Transverse colon (tissue), 4 donors: ENCODE results near the gene CMTM3. TPM values are rescaled to one million over a fixed set of nuclear protein-coding genes. Genes with fewer than 3 reads are reported as not detected.

Experiments used
- DNase-seq: peaks from one replicate; pipeline ENCODE4 v3.0.0-alpha.2; 2019
- H3K27ac ChIP-seq, 4 donors: fragments of 200-600 bp; sonication (generic); 2 replicates each; pipeline ENCODE4 v1.5.1; 2016 to 2018; ENCODE audit warnings: inconsistent platforms in 4 of 4
- H3K27me3 ChIP-seq: fragments of 200-600 bp; sonication (generic); 2 replicates; pipeline ENCODE4 v1.5.1; 2017; ENCODE audit warnings: inconsistent platforms
- H3K36me3 ChIP-seq, 4 donors: fragments of 200-600 bp; sonication (generic); 2 replicates each; pipeline ENCODE4 v1.5.1; 2017 to 2019; ENCODE audit warnings: inconsistent platforms in 4 of 4
- H3K4me1 ChIP-seq, 4 donors: fragments of 200-600 bp; sonication (generic); 2 replicates each; pipeline ENCODE4 v1.5.1; 2017 to 2020; ENCODE audit warnings: inconsistent platforms in 4 of 4
- H3K4me3 ChIP-seq, 4 donors: fragments of 200-600 bp; sonication (generic); 1 replicate in 1 of 4; 2 replicates in 3 of 4; pipeline versions ENCODE4 v1.5.1 to v1.6.1; 2017 to 2019; ENCODE audit warnings: inconsistent platforms in 4 of 4
- H3K9me3 ChIP-seq, 2 donors: fragments of 200-600 bp; sonication (generic); 2 replicates each; pipeline ENCODE4 v1.5.1; 2017 to 2019; ENCODE audit warnings: inconsistent platforms in 2 of 2
- CTCF ChIP-seq, 5 experiments: fragments of 200-600 bp in 3 of 5; fragments of 450-650 bp in 2 of 5; sonication (generic) in 3 of 5; IDR thresholded peaks; 1 replicate in 2 of 5; 2 replicates in 3 of 5; pipeline ENCODE4 v1.5.1; 2016 to 2017; ENCODE audit warnings: antibody characterized with exemption in 5 of 5, inconsistent platforms in 3 of 5, mild to moderate bottlenecking in 2 of 5, moderate library complexity in 1 of 5
- EP300 ChIP-seq: sonication (generic); formaldehyde crosslinking; IDR thresholded peaks from one replicate; pipeline ENCODE4 v1.6.1; 2017; ENCODE audit warnings: antibody characterized with exemption, low read depth
- POLR2A ChIP-seq: fragments of 450-650 bp; IDR thresholded peaks from one replicate; pipeline ENCODE4 v1.6.1; 2016; ENCODE audit warnings: antibody characterized with exemption, mild to moderate bottlenecking, moderate library complexity
- POLR2AphosphoS5 ChIP-seq, 3 donors: sonication (generic); formaldehyde crosslinking; IDR thresholded peaks; one replicate each; pipeline ENCODE4 v1.6.1; 2016; ENCODE audit warnings: antibody characterized with exemption in 3 of 3
- WGBS, 2 donors: methylation state at CpG; one replicate each; pipeline ENCODE4 v1.1.5; 2018; ENCODE audit warnings: low coverage in 1 of 2; 5-methylcytosine and 5-hydroxymethylcytosine counted together
- in situ Hi-C, 4 donors: fragments of 200-750 bp; cut with MboI; loops; one replicate each; pipeline versions ENCODE4 v1.15.0 to v1.15.1; 2017; ENCODE audit warnings: low sequenced_read_pairs in 3 of 4, low pct_ligation_motif_present in 1 of 4, low pct_unique_long_range_greater_than_20kb in 1 of 4
- intact Hi-C: fragments of 100-400 bp; cut with DNase I; formaldehyde crosslinking; loops from one replicate; pipeline ENCODE4 v1.15.1; 2023; ENCODE audit warnings: low total_unique reads
- total RNA-seq, 4 donors: library from RNA; depleted of rRNA; stranded (reverse); fragments of >200 nt; gene quantifications; one replicate each; pipeline ENCODE4 v1.1.0, GENCODE V29; 2016

CMTM3 gene
- total RNA-seq, 4 donors from 2014 or later, result 2.4 to 11.6 (median 6.1) TPM; not detected in 1

- Histone ChIP-seq H3K27ac (no peak overlapping the region), H3K36me3 (peaks cover 0 to 3% (median 0%) of the 10 kb centered on the region in 4 donors), H3K4me3 (no peak overlapping the region), H3K9me3 (no peaks in the 10 kb centered on the region), H3K4me1 (peaks cover 0 to 7% (median 2%) of the 10 kb centered on the region in 4 donors), H3K27me3 (no peaks in the 10 kb centered on the region)
- no peak for DNase-seq
- intact Hi-C loops (no loop called here), in situ Hi-C loops (loop anchor here in 1 of 4 donors (25.0 kb wide), 1 partner anchor 205 kb away; no protein-coding TSS in a partner anchor)
- WGBS, 2 donors, result 70 to 80% methylated on average over 1 to 7 of the region's 7 CpGs
- TF ChIP-seq EP300 (no peak), POLR2A (no peak), POLR2AphosphoS5 (IDR thresholded peaks at IDR 0.05) (no peak), CTCF (IDR thresholded peaks at IDR 0.05) (no peak)
Observed at GRCh38 chr16:66617728-66618127, 13.2 kb downstream of the CMTM3 start.

GRCh38 chr16:66618588-66619375, 14.3 kb downstream of the CMTM3 start:
- intact Hi-C loops, result no loop called here
- Histone ChIP-seq H3K27me3 (no peaks in the 10 kb centered on the region), H3K4me1 (peaks cover 0 to 7% (median 2%) of the 10 kb centered on the region in 4 donors), H3K36me3 (peaks cover 0 to 7% (median 0%) of the 10 kb centered on the region in 4 donors), H3K9me3 (no peaks in the 10 kb centered on the region), H3K27ac (peak overlapping the region in 2 of 4 donors; percentile 43 to 49), H3K4me3 (no peak overlapping the region)
- DNase-seq, result no peak
- 51 to 76% methylated on average over 2 to 10 of the region's 10 CpGs for WGBS, 2 donors
- in situ Hi-C loops, result loop anchor here in 1 of 4 donors (25.0 kb wide), 1 partner anchor 206 kb away; no protein-coding TSS in a partner anchor
- no peak for TF ChIP-seq POLR2A
- no peak for TF ChIP-seq EP300
- TF ChIP-seq POLR2AphosphoS5 (IDR thresholded peaks at IDR 0.05), result peak in 1 of 3 donors; percentile 21
- no peak for TF ChIP-seq CTCF (IDR thresholded peaks at IDR 0.05)

- intact Hi-C loops (no loop called here), in situ Hi-C loops (loop anchor here in 1 of 4 donors (25.0 kb wide), 1 partner anchor 207 kb away; no protein-coding TSS in a partner anchor)
- H3K27me3 ChIP-seq, result no peaks in the 10 kb centered on the region
- H3K27ac ChIP-seq, result peak overlapping the region in 1 of 4 donors; percentile 49
- peaks cover 0 to 7% (median 2%) of the 10 kb centered on the region in 4 donors for H3K4me1 ChIP-seq
- DNase-seq, result no peak
- H3K36me3 ChIP-seq, result peaks cover 0 to 7% (median 0%) of the 10 kb centered on the region in 4 donors
- no peaks in the 10 kb centered on the region for H3K9me3 ChIP-seq
- TF ChIP-seq POLR2A (no peak), POLR2AphosphoS5 (IDR thresholded peaks at IDR 0.05) (no peak), EP300 (no peak), CTCF (IDR thresholded peaks at IDR 0.05) (no peak)
- 70 to 71% methylated on average over 10 to 12 of the region's 12 CpGs for WGBS, 2 donors
- H3K4me3 ChIP-seq, result no peak overlapping the region
Observed at GRCh38 chr16:66619534-66620428, 15.3 kb downstream of the CMTM3 start.

- no peaks in the 10 kb centered on the region for H3K27me3 ChIP-seq
- in situ Hi-C loops (loop anchor here in 1 of 4 donors (25.0 kb wide), 1 partner anchor 208 kb away; no protein-coding TSS in a partner anchor), intact Hi-C loops (no loop called here)
- 85% methylated on average over 8 of the region's 8 CpGs; no CpG with 5 or more reads in 1 of the 2 donors for WGBS, 2 donors
- H3K4me3 ChIP-seq, result no peak overlapping the region
- peaks cover 0 to 7% (median 2%) of the 10 kb centered on the region in 4 donors for H3K4me1 ChIP-seq
- H3K27ac ChIP-seq, result no peak overlapping the region
- H3K9me3 ChIP-seq, result no peaks in the 10 kb centered on the region
- DNase-seq, result no peak
- no peak for TF ChIP-seq POLR2AphosphoS5 (IDR thresholded peaks at IDR 0.05)
- no peak for TF ChIP-seq EP300
- TF ChIP-seq CTCF (IDR thresholded peaks at IDR 0.05), result no peak
- TF ChIP-seq POLR2A, result no peak
- H3K36me3 ChIP-seq, result peaks cover 0 to 7% (median 0%) of the 10 kb centered on the region in 4 donors
Observed at GRCh38 chr16:66620429-66620795, 15.9 kb downstream of the CMTM3 start.
